KMS-11 (cell line): Measurements from ENCODE around the gene RAB19.
"Not testable (repeated sequence)": the region's sequence is repeated elsewhere in the genome, so short reads cannot be mapped to it uniquely, and the experiment has no call there.

ENCODE experiments used
- H2AFZ ChIP-seq: fragments of 200-600 bp; sonication (generic); 2 replicates; pipeline ENCODE4 v1.6.1; 2016; ENCODE audit warnings: antibody characterized with exemption, mixed run types, low read depth
- H3K27ac ChIP-seq: fragments of 200-600 bp; sonication (generic); 2 replicates; pipeline ENCODE4 v1.6.1; 2016; ENCODE audit warnings: mild to moderate bottlenecking, mixed run types
- H3K27me3 ChIP-seq: fragments of 200-600 bp; sonication (generic); 2 replicates; pipeline ENCODE4 v1.6.1; 2017; ENCODE audit warnings: mild to moderate bottlenecking, low read depth, mixed run types, moderate library complexity; ENCODE audit not compliant: insufficient read depth
- H3K36me3 ChIP-seq: fragments of 200-600 bp; sonication (generic); 2 replicates; pipeline ENCODE4 v1.6.1; 2017; ENCODE audit warnings: mild to moderate bottlenecking, mixed run types; ENCODE audit not compliant: insufficient read depth
- H3K4me1 ChIP-seq: fragments of 200-600 bp; sonication (generic); 2 replicates; pipeline ENCODE4 v1.6.1; 2016; ENCODE audit warnings: mild to moderate bottlenecking, low read depth, mixed run types; ENCODE audit not compliant: poor library complexity, severe bottlenecking
- H3K4me2 ChIP-seq: fragments of 200-600 bp; sonication (generic); 2 replicates; pipeline ENCODE4 v1.7.0; 2016; ENCODE audit warnings: mild to moderate bottlenecking, mixed run types
- H3K4me3 ChIP-seq: fragments of 200-600 bp; sonication (generic); IDR thresholded peaks from 2 replicates; pipeline ENCODE4 v1.6.1; 2017; ENCODE audit warnings: low read depth, low read length, mixed read lengths; ENCODE audit not compliant: insufficient read depth
- H3K79me2 ChIP-seq: fragments of 200-600 bp; sonication (generic); 2 replicates; pipeline ENCODE4 v1.6.1; 2016; ENCODE audit warnings: low read depth, mixed run types; ENCODE audit not compliant: insufficient read depth
- H3K9ac ChIP-seq: fragments of 200-600 bp; sonication (generic); 2 replicates; pipeline ENCODE4 v1.6.1; 2016; ENCODE audit warnings: mild to moderate bottlenecking, mixed run types
- H4K20me1 ChIP-seq: fragments of 200-600 bp; sonication (generic); 2 replicates; pipeline ENCODE4 v1.6.1; 2016; ENCODE audit warnings: mild to moderate bottlenecking, mixed run types; ENCODE audit not compliant: insufficient read depth
- CTCF ChIP-seq: fragments of 200-600 bp; sonication (generic); conservative IDR thresholded peaks from 2 replicates; pipeline ENCODE4 v1.6.1; 2017; ENCODE audit warnings: low read depth, mild to moderate bottlenecking, antibody characterized with exemption, low read length, moderate library complexity, mixed read lengths

Gene RAB19

GRCh38 chr7:140404565-140405065, 757 bp downstream of the RAB19 start:
- H3K9ac ChIP-seq: no peak overlapping the region

GRCh38 chr7:140415361-140415760, 11.5 kb downstream of the RAB19 start:
- Histone ChIP-seq H2AFZ (no peak overlapping the region), H3K4me1 (no peaks in the 10 kb centered on the region), H3K27ac (no peak overlapping the region), H4K20me1 (no peaks in the 10 kb centered on the region), H3K79me2 (no peaks in the 10 kb centered on the region), H3K9ac (no peak overlapping the region), H3K4me3 (no peak overlapping the region), H3K4me2 (no peak overlapping the region), H3K36me3 (no peaks in the 10 kb centered on the region), H3K27me3 (no peaks in the 10 kb centered on the region)
- no peak for TF ChIP-seq CTCF

More at GRCh38 chr7:140404565-140405065, 757 bp downstream of the RAB19 start:
- Histone ChIP-seq H2AFZ (no peak overlapping the region), H3K4me2 (no peak overlapping the region), H3K27me3 (no peaks in the 10 kb centered on the region), H3K36me3 (no peaks in the 10 kb centered on the region), H3K27ac (no peak overlapping the region), H3K4me1 (no peaks in the 10 kb centered on the region), H3K79me2 (no peaks in the 10 kb centered on the region), H3K4me3 (no peak overlapping the region), H4K20me1 (no peaks in the 10 kb centered on the region)
- no peak for TF ChIP-seq CTCF

DNA sequence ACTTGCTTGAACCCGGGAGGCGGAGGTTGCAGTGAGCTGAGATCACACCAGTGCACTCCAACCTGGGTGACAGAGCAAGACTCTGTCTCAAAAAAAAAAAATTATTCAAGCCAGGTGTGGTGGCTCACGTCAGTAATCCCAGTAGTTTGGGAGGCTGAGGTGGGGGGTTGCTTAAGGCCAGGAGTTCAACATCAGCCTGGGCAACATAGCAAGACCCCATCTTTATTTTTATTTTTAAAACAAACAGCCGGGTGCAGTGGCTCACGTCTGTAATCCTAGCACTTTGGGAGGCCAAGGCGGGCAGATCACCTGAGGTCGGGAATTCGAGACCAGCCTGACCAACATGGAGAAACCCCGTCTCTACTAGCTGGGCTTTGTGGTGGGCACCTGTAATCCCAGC, 12.0 kb downstream of the RAB19 start:
- H4K20me1 ChIP-seq, H3K79me2 ChIP-seq, H3K27ac ChIP-seq, H3K4me1 ChIP-seq, H2AFZ ChIP-seq, H3K4me2 ChIP-seq, H3K9ac ChIP-seq, H3K27me3 ChIP-seq, H3K4me3 ChIP-seq, H3K36me3 ChIP-seq: not testable (repeated sequence)

GRCh38 chr7:140416560-140416959, 12.7 kb downstream of the RAB19 start:
- H2AFZ ChIP-seq: no peak overlapping the region
- no peak for TF ChIP-seq CTCF
- H3K9ac ChIP-seq: no peak overlapping the region
- H3K27me3 ChIP-seq: no peaks in the 10 kb centered on the region
- H3K4me2 ChIP-seq: no peak overlapping the region
- H4K20me1 ChIP-seq: no peaks in the 10 kb centered on the region
- H3K36me3 ChIP-seq: no peaks in the 10 kb centered on the region
- H3K4me1 ChIP-seq: no peaks in the 10 kb centered on the region
- H3K4me3 ChIP-seq: no peak overlapping the region
- no peak overlapping the region for H3K27ac ChIP-seq
- no peaks in the 10 kb centered on the region for H3K79me2 ChIP-seq

- Histone ChIP-seq H3K79me2 (no peaks in the 10 kb centered on the region), H3K36me3 (no peaks in the 10 kb centered on the region), H4K20me1 (no peaks in the 10 kb centered on the region), H3K27ac (no peak overlapping the region), H3K9ac (no peak overlapping the region), H3K4me1 (no peaks in the 10 kb centered on the region), H3K4me2 (no peak overlapping the region), H2AFZ (no peak overlapping the region), H3K27me3 (no peaks in the 10 kb centered on the region), H3K4me3 (no peak overlapping the region)
- no peak for TF ChIP-seq CTCF
Measured at GRCh38 chr7:140417456-140418155, 13.7 kb downstream of the RAB19 start.

DNA sequence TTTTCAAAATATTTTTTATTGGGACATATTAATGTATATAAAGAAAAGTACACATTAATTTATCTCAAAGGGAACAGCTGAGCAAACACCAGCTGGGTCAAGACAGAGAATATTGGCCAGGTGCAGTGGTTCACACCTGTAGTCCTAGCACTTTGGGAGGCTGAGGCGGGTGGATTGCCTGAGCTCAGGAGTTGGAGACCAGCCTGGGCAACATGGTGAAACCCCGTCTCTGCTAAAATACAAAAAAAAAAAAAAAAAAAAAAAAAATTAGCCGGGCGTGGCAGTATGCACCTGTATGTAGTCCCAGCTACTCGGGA, 14.3 kb downstream of the RAB19 start:
- H3K4me2 ChIP-seq, H3K27ac ChIP-seq, H4K20me1 ChIP-seq: not testable (repeated sequence)

More for the DNA sequence above, 14.3 kb downstream of the RAB19 start:
- H2AFZ ChIP-seq, H3K36me3 ChIP-seq, H3K27me3 ChIP-seq, H3K9ac ChIP-seq, H3K4me3 ChIP-seq, H3K79me2 ChIP-seq, H3K4me1 ChIP-seq: not testable (repeated sequence)
